Hepatocyte (in vitro differentiated cells): ENCODE results near the gene PRDM16.

Experiments
- CTCF ChIP-seq: fragments of 200-600 bp; sonication (generic); IDR thresholded peaks from 2 replicates; pipeline ENCODE4 v1.5.1; 2016; ENCODE audit warnings: antibody characterized with exemption, mild to moderate bottlenecking; ENCODE audit not compliant: poor library complexity
- EZH2 ChIP-seq: fragments of 200-600 bp; sonication (generic); IDR thresholded peaks from 2 replicates; pipeline ENCODE4 v1.6.1; 2016; ENCODE audit warnings: antibody characterized with exemption, mild to moderate bottlenecking, borderline replicate concordance

- TF ChIP-seq CTCF (no peak), EZH2 (no peak)
Observed at GRCh38 chr1:3251099-3251806, 182.2 kb downstream of the PRDM16 start.
